ENCODE measurements around the gene ZNF174. TPM values are rescaled to one million over a fixed set of nuclear protein-coding genes. Genes with fewer than 3 reads are reported as not detected.

ZNF174 gene
- total RNA-seq, 1 donor from 2014 or later: 9.2 TPM

- DNase-seq (ENCODE audit: low spot score): no peak
- Mint-ChIP-seq H3K27me3 (ENCODE audit: low read depth) (no peaks in the 10 kb centered on the region), H3K36me3 (ENCODE audit: low read depth) (peaks cover 94% of the 10 kb centered on the region), H3K9me3 (peaks cover 70% of the 10 kb centered on the region), H3K4me3 (ENCODE audit: low read depth) (no peak overlapping the region), H3K27ac (no peak overlapping the region), H3K4me1 (ENCODE audit: low read depth) (peaks cover 2% of the 10 kb centered on the region)
- intact Hi-C loops (cut with micrococcal nuclease): no loop called here
These were observed 11.2 kb upstream of the ZNF174 start for GRCh38 chr16:3389663-3390338.

GRCh38 chr16:3400446-3400778 lies 603 bp upstream of the ZNF174 start:
- Mint-ChIP-seq H3K36me3 (ENCODE audit: low read depth) (peaks cover 80% of the 10 kb centered on the region), H3K4me3 (ENCODE audit: low read depth) (peak overlapping the region; percentile 91), H3K9me3 (peaks cover 67% of the 10 kb centered on the region), H3K27me3 (ENCODE audit: low read depth) (no peaks in the 10 kb centered on the region), H3K27ac (peak overlapping the region; percentile 54), H3K4me1 (ENCODE audit: low read depth) (peaks cover 18% of the 10 kb centered on the region)
- DNase-seq (ENCODE audit: low spot score): no peak
- intact Hi-C loops (cut with micrococcal nuclease): loop anchor here (2.0 kb wide), 2 partner anchors 100 to 166 kb away; partner anchors contain the start of genes CLUAP1 and ZNF200

DNA sequence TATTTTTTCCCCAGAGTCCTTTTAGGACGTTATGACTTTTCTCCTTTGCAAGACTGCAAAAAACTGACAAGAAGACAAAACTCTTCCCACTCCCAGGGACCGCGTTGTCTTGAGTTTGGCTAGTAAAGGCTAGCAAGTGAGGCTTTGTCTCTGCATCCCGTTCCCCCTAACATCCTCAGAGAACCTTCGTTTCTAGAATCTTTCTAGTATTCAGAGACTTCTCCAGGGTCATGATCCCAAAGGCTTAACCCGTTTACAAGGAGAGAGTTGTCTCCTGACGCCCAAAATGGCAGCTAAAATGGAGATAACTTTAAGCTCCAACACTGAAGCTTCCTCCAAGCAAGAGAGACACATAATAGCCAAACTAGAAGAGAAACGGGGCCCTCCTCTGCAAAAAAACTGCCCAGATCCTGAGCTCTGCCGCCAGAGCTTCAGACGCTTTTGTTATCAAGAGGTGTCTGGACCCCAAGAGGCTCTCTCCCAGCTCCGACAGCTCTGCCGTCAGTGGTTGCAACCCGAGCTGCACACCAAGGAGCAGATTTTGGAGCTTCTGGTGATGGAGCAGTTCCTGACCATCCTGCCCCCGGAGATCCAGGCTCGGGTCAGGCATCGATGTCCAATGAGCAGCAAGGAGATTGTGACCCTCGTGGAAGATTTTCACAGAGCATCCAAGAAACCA lies 843 bp downstream of the ZNF174 start:
- H3K36me3 Mint-ChIP-seq (ENCODE audit: low read depth): peaks cover 80% of the 10 kb centered on the region
- H3K27me3 Mint-ChIP-seq (ENCODE audit: low read depth): no peaks in the 10 kb centered on the region
- H3K9me3 Mint-ChIP-seq: peaks cover 70% of the 10 kb centered on the region
- peak overlapping the region; percentile 91 for H3K4me3 Mint-ChIP-seq (ENCODE audit: low read depth)
- peaks cover 18% of the 10 kb centered on the region for H3K4me1 Mint-ChIP-seq (ENCODE audit: low read depth)
- intact Hi-C loops (cut with micrococcal nuclease): loop anchor here (1.0 to 2.0 kb wide), 7 partner anchors 41 to 167 kb away; partner anchors contain the start of genes CLUAP1, NAA60, TIGD7 and ZNF200
- no peak for DNase-seq (ENCODE audit: low spot score)
- peak overlapping the region; percentile 76 for H3K27ac Mint-ChIP-seq

GRCh38 chr16:3408561-3409197 lies 7.7 kb downstream of the ZNF174 start:
- Mint-ChIP-seq H3K36me3 (ENCODE audit: low read depth) (peaks cover 71% of the 10 kb centered on the region), H3K27me3 (ENCODE audit: low read depth) (no peaks in the 10 kb centered on the region), H3K9me3 (peaks cover 85% of the 10 kb centered on the region), H3K27ac (no peak overlapping the region), H3K4me3 (ENCODE audit: low read depth) (no peak overlapping the region), H3K4me1 (ENCODE audit: low read depth) (peaks cover under 1% of the 10 kb centered on the region)
- intact Hi-C loops (cut with micrococcal nuclease): no loop called here
- no peak for DNase-seq (ENCODE audit: low spot score)

DNA sequence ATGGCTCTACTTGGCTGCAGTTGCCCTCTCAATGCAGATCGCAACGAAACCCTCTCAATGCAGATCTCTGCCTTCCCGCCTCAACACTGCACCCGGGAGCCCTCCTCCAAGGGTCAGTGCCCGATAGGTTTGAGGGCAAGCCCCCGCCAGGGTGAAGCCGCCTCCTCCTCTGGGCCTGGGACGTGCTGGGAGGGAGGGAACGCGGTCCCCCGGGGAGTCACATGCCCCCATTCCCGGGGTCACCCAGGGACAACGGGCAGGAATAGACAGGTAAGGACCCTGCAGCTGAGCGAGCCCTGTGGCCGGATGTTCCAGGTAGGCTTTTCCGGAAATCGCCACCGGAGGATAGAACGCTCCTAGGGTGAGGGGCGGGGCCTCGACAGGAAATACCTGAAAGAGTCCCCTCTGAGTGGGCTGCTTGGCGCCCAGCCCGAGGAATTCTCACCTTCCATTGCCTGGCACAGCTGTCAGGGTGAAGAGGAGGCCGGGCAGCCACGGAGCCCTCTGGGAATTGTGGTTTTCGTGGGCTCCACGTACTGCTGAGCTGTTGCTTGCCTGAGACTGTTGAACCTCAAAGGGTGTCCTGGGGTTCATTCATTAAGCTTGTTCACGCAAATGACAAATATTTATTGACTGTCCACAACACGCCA lies 12.8 kb downstream of the ZNF174 start:
- H3K36me3 Mint-ChIP-seq (ENCODE audit: low read depth): peaks cover 22% of the 10 kb centered on the region
- H3K27me3 Mint-ChIP-seq (ENCODE audit: low read depth): no peaks in the 10 kb centered on the region
- H3K4me1 Mint-ChIP-seq (ENCODE audit: low read depth): no peaks in the 10 kb centered on the region
- DNase-seq (ENCODE audit: low spot score): no peak
- no peak overlapping the region for H3K27ac Mint-ChIP-seq
- intact Hi-C loops (cut with micrococcal nuclease): no loop called here
- no peak overlapping the region for H3K4me3 Mint-ChIP-seq (ENCODE audit: low read depth)
- peaks cover 67% of the 10 kb centered on the region for H3K9me3 Mint-ChIP-seq

DNA sequence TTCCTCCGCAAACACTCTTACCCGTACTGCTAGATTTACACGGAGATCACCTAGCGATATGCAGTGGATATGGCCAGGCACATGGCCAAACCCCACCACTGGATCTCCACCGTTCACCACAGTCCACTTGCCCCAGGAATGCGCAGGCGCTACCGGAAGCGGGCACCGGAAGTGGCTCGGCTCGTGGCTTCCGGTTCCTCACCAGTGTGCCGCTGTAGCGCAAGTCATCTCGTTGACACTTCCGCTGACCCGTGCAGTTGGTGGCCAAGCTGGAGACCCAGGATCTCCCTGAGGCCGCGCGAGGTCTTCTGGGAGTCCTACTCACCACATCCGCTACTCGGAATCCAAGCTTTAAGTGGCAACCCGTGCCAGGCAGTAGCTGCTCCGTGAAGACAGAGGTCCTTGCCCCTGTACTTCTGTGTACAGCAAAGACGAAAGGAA lies 30.8 kb downstream of the ZNF174 start:
- DNase-seq (ENCODE audit: low spot score): peak; percentile 20
- no peak overlapping the region for H3K27ac Mint-ChIP-seq
- intact Hi-C loops (cut with micrococcal nuclease): no loop called here
- peaks cover 47% of the 10 kb centered on the region for H3K36me3 Mint-ChIP-seq (ENCODE audit: low read depth)
- no peaks in the 10 kb centered on the region for H3K27me3 Mint-ChIP-seq (ENCODE audit: low read depth)
- no peak overlapping the region for H3K4me3 Mint-ChIP-seq (ENCODE audit: low read depth)
- H3K9me3 Mint-ChIP-seq: peaks cover 28% of the 10 kb centered on the region
- peaks cover 13% of the 10 kb centered on the region for H3K4me1 Mint-ChIP-seq (ENCODE audit: low read depth)

GRCh38 chr16:3434373-3434772 lies 33.4 kb downstream of the ZNF174 start:
- no peak overlapping the region for H3K4me3 Mint-ChIP-seq (ENCODE audit: low read depth)
- intact Hi-C loops (cut with micrococcal nuclease): no loop called here
- peaks cover 70% of the 10 kb centered on the region for H3K36me3 Mint-ChIP-seq (ENCODE audit: low read depth)
- H3K27ac Mint-ChIP-seq: no peak overlapping the region
- H3K4me1 Mint-ChIP-seq (ENCODE audit: low read depth): peaks cover 13% of the 10 kb centered on the region
- H3K27me3 Mint-ChIP-seq (ENCODE audit: low read depth): no peaks in the 10 kb centered on the region
- peaks cover 31% of the 10 kb centered on the region for H3K9me3 Mint-ChIP-seq
- DNase-seq (ENCODE audit: low spot score): no peak

- peaks cover 30% of the 10 kb centered on the region for H3K9me3 Mint-ChIP-seq
- H3K4me3 Mint-ChIP-seq (ENCODE audit: low read depth): no peak overlapping the region
- H3K4me1 Mint-ChIP-seq (ENCODE audit: low read depth): peaks cover 10% of the 10 kb centered on the region
- intact Hi-C loops (cut with micrococcal nuclease): no loop called here
- DNase-seq (ENCODE audit: low spot score): no peak
- no peak overlapping the region for H3K27ac Mint-ChIP-seq
- peaks cover 68% of the 10 kb centered on the region for H3K36me3 Mint-ChIP-seq (ENCODE audit: low read depth)
- no peaks in the 10 kb centered on the region for H3K27me3 Mint-ChIP-seq (ENCODE audit: low read depth)
These were observed 38.6 kb downstream of the ZNF174 start for GRCh38 chr16:3439637-3440036.

GRCh38 chr16:3443108-3444031 lies 42.4 kb downstream of the ZNF174 start, which contains the start of the genes NAA60 and ZNF597:
Gene NAA60, plus strand, starts transcription at chr16:3443680. Its CDS starts 32,548 bp downstream, at chr16:3476228.
Gene ZNF597, minus strand, starts transcription at chr16:3443504. Its CDS starts 351 bp downstream, at chr16:3443153.
- H3K4me1 Mint-ChIP-seq (ENCODE audit: low read depth): peaks cover 14% of the 10 kb centered on the region
- DNase-seq (ENCODE audit: low spot score): peak; percentile 79
- intact Hi-C loops (cut with micrococcal nuclease): loop anchor here (1.0 kb wide), 1 partner anchor 42 kb away; the partner anchor contains the start of genes ZNF174 and ZSCAN32
- no peaks in the 10 kb centered on the region for H3K27me3 Mint-ChIP-seq (ENCODE audit: low read depth)
- H3K27ac Mint-ChIP-seq: peak within 1 kb of the TSS; percentile 97
- H3K36me3 Mint-ChIP-seq (ENCODE audit: low read depth): peaks cover 75% of the 10 kb centered on the region
- peaks cover 37% of the 10 kb centered on the region for H3K9me3 Mint-ChIP-seq
- peak within 1 kb of the TSS; percentile 97 for H3K4me3 Mint-ChIP-seq (ENCODE audit: low read depth)

- H3K27ac Mint-ChIP-seq: peak overlapping the region; percentile 97
- no peak for DNase-seq (ENCODE audit: low spot score)
- H3K9me3 Mint-ChIP-seq: peaks cover 38% of the 10 kb centered on the region
- peaks cover 76% of the 10 kb centered on the region for H3K36me3 Mint-ChIP-seq (ENCODE audit: low read depth)
- intact Hi-C loops (cut with micrococcal nuclease): no loop called here
- no peaks in the 10 kb centered on the region for H3K27me3 Mint-ChIP-seq (ENCODE audit: low read depth)
- peak overlapping the region; percentile 97 for H3K4me3 Mint-ChIP-seq (ENCODE audit: low read depth)
- H3K4me1 Mint-ChIP-seq (ENCODE audit: low read depth): peaks cover 14% of the 10 kb centered on the region
These were observed 43.0 kb downstream of the ZNF174 start for GRCh38 chr16:3444032-3444388.

DNA sequence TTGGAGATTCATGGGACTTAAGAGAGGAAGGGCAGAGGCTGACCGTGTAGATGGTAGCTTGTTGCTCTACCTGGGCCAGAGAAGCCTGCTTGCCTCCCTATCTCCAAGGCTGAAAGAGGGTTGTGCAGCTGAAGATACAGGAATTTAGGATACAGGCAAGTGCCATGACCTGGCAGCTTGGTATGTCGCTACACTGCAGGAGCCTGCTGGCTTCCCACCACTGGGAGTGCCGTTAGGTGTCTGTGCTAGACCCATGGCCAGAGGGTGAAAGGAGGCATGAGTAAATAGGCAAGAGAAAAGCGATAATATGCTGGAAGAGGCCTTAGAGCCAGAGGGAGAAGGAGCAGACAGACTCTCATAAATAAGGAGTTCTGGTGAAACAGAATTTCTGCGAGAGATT lies 53.1 kb downstream of the ZNF174 start:
- H3K4me3 Mint-ChIP-seq (ENCODE audit: low read depth): no peak overlapping the region
- H3K36me3 Mint-ChIP-seq (ENCODE audit: low read depth): peaks cover 27% of the 10 kb centered on the region
- no peaks in the 10 kb centered on the region for H3K27me3 Mint-ChIP-seq (ENCODE audit: low read depth)
- peaks cover 5% of the 10 kb centered on the region for H3K9me3 Mint-ChIP-seq
- H3K4me1 Mint-ChIP-seq (ENCODE audit: low read depth): peaks cover 19% of the 10 kb centered on the region
- intact Hi-C loops (cut with micrococcal nuclease): no loop called here
- no peak for DNase-seq (ENCODE audit: low spot score)
- H3K27ac Mint-ChIP-seq: no peak overlapping the region

All from activated T-helper 2 cell treated with anti-CD3 and anti-CD28 coated beads, Interferon-gamma antibody, Interleukin-2, Interleukin-4, amounts not matched to agents 10 μg/mL and 5 μg/mL and 100 μg/mL, durations not matched to agents 14 hours and 24 hours and 36 hours (primary cell).